ENCODE data around the gene CCDC15. TPM values are rescaled to one million over a fixed set of nuclear protein-coding genes. Genes with fewer than 3 reads are reported as not detected.
"Not testable (repeated sequence)": the region's sequence is repeated elsewhere in the genome, so short reads cannot be mapped to it uniquely, and the experiment has no call there.

CCDC15 gene
- total RNA-seq, 4 donors from 2014 or later: 0.69 to 1.7 (median 1.3) TPM

DNA sequence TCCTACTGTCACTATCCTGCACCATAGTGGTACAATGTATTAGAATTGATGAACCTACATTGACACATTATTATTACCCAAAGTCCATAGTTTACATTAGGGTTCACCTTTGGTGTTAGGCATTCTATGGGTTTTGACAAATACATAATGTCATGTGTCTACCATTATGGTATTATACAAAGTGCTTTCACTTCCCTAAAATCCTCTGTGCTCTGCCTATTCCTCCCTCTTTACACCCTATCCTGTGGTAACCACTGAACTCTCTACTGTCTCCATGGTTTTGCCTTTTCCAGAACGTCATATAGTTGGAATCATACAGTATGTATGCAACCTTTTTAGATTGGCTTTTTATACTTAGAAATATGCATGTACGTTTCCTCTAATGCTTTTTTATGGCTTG lies 51.5 kb downstream of the CCDC15 start:
- H3K36me3 ChIP-seq: peaks cover 0 to 20% of the 10 kb centered on the region in 2 donors
- ATAC-seq: no peak
- no peak overlapping the region for H3K27ac ChIP-seq
- WGBS, 2 donors (ENCODE audit: low coverage in 1 of 2): 81 to 88% methylated on average over 2 of the region's 2 CpGs
- H3K9me3 ChIP-seq: peaks cover 0 to 22% (median 0%) of the 10 kb centered on the region in 3 donors
- TF ChIP-seq POLR2AphosphoS5 (IDR thresholded peaks at IDR 0.05): no peak
- TF ChIP-seq, protein P1, sequence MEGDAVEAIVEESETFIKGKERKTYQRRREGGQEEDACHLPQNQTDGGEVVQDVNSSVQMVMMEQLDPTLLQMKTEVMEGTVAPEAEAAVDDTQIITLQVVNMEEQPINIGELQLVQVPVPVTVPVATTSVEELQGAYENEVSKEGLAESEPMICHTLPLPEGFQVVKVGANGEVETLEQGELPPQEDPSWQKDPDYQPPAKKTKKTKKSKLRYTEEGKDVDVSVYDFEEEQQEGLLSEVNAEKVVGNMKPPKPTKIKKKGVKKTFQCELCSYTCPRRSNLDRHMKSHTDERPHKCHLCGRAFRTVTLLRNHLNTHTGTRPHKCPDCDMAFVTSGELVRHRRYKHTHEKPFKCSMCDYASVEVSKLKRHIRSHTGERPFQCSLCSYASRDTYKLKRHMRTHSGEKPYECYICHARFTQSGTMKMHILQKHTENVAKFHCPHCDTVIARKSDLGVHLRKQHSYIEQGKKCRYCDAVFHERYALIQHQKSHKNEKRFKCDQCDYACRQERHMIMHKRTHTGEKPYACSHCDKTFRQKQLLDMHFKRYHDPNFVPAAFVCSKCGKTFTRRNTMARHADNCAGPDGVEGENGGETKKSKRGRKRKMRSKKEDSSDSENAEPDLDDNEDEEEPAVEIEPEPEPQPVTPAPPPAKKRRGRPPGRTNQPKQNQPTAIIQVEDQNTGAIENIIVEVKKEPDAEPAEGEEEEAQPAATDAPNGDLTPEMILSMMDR (IDR thresholded peaks at IDR 0.05): no peak
- TF ChIP-seq EP300 (IDR thresholded peaks at IDR 0.05): no peak
- TF ChIP-seq POLR2A (IDR thresholded peaks at IDR 0.05): no peak
- H3K4me3 ChIP-seq: no peak overlapping the region
- no peaks in the 10 kb centered on the region for H3K27me3 ChIP-seq
- no peaks in the 10 kb centered on the region for H3K4me1 ChIP-seq

DNA sequence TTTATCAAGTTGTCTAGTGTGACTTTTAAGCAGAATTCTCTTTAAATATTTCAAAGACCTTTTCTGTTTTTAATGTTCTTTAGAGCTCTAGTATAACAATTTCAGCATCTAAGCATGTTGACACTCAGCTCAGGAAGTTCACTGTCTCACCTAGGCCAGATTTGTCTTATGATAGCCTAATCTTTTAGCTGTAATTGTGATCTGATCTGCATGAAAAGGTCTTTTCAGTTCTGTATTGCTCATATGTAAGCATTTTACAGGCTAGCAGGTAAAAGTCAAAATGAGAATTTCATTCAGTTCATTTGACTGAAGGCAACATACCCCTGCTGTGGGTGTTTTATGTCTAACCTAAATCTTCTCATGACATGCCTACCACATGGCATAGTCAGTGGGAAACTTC lies 62.4 kb downstream of the CCDC15 start:
- Histone ChIP-seq H3K4me3 (no peak overlapping the region), H3K27me3 (no peaks in the 10 kb centered on the region), H3K4me1 (no peaks in the 10 kb centered on the region), H3K9me3 (no peaks in the 10 kb centered on the region), H3K27ac (no peak overlapping the region), H3K36me3 (no peaks in the 10 kb centered on the region)
- TF ChIP-seq POLR2AphosphoS5 (IDR thresholded peaks at IDR 0.05) (no peak), POLR2A (IDR thresholded peaks at IDR 0.05) (no peak), EP300 (IDR thresholded peaks at IDR 0.05) (no peak)
- TF ChIP-seq, protein P1 (IDR thresholded peaks at IDR 0.05): no peak
- ATAC-seq: no peak

DNA sequence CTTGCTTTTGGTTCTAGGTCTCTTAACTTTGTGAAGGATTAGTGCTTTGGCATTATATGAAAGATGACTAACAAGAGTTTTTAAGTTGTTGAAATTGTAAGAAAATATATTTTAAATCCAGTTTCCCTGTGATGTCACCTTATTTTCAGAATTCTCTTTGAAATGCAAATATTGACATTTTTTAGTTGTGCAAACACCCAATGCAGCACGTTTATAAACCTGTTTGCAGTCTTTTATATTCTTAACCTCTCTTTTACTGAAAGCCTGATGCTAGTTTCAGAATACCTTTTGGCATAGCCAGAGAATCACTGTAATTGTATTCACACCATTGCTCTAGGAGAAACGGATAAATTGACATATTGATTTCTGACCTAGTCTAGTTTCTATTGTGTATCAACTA lies 66.3 kb downstream of the CCDC15 start:
- WGBS, 2 donors (ENCODE audit: low coverage in 1 of 2): 74 to 84% methylated on average over 2 of the region's 2 CpGs
- no peaks in the 10 kb centered on the region for H3K9me3 ChIP-seq
- TF ChIP-seq EP300 (IDR thresholded peaks at IDR 0.05) (no peak), POLR2A (IDR thresholded peaks at IDR 0.05) (no peak), POLR2AphosphoS5 (IDR thresholded peaks at IDR 0.05) (no peak)
- TF ChIP-seq, protein P1 (IDR thresholded peaks at IDR 0.05): no peak
- no peaks in the 10 kb centered on the region for H3K4me1 ChIP-seq
- no peaks in the 10 kb centered on the region for H3K36me3 ChIP-seq
- no peaks in the 10 kb centered on the region for H3K27me3 ChIP-seq
- H3K4me3 ChIP-seq: no peak overlapping the region
- no peak for ATAC-seq
- H3K27ac ChIP-seq: no peak overlapping the region

DNA sequence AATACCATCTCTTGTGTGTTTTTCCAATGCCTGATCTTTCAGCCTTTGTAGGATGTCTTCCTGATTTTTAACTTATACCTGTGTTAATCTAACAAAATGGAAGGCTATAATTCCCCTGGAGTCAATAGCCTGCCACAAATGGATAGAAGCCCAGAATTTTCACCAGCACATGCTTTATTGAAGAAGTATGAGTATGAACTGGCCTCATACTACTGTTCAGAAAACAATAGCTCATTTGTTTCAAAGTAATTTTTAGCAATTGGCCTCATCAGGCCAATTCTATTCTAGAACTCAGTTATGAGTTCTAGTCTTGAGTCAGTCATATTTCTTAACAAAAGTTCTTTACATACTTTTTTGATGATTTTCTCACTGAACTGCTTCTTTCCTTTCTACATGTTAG lies 68.5 kb downstream of the CCDC15 start:
- Histone ChIP-seq H3K9me3 (no peaks in the 10 kb centered on the region), H3K4me1 (no peaks in the 10 kb centered on the region), H3K27ac (no peak overlapping the region), H3K27me3 (no peaks in the 10 kb centered on the region), H3K36me3 (no peaks in the 10 kb centered on the region), H3K4me3 (no peak overlapping the region)
- no peak for TF ChIP-seq POLR2A (IDR thresholded peaks at IDR 0.05)
- TF ChIP-seq POLR2AphosphoS5 (IDR thresholded peaks at IDR 0.05): no peak
- TF ChIP-seq, protein P1 (IDR thresholded peaks at IDR 0.05): no peak
- no peak for TF ChIP-seq EP300 (IDR thresholded peaks at IDR 0.05)
- no peak for ATAC-seq

DNA sequence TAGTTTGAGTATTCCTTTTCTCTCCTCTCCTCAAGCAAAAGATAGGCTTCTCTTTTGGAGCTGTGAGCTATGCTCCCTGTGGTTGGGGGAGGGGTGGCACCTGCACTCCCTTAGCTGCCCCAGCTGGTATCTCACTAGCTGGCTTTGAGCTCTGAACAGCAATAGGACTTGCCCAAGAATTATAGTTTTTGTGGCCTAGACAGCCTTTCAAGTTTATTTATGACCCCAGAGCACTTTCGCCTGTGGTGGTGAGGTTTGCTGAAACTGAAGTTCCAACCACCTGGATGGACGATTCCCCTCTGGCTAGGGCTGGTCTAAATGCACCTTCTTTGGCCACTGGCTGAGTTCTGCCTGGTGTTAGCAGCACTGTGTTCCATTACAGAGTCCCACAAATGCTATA lies 72.0 kb downstream of the CCDC15 start:
- ATAC-seq: no peak
- Histone ChIP-seq H3K9me3 (no peaks in the 10 kb centered on the region), H3K36me3 (no peaks in the 10 kb centered on the region), H3K4me1 (no peaks in the 10 kb centered on the region), H3K27ac (no peak overlapping the region), H3K4me3 (no peak overlapping the region), H3K27me3 (no peaks in the 10 kb centered on the region)
- WGBS, 2 donors (ENCODE audit: low coverage in 1 of 2): no CpG with 5 or more reads among the region's 2 CpGs
- no peak for TF ChIP-seq POLR2AphosphoS5 (IDR thresholded peaks at IDR 0.05)
- TF ChIP-seq EP300 (IDR thresholded peaks at IDR 0.05): no peak
- TF ChIP-seq, protein P1 (IDR thresholded peaks at IDR 0.05): no peak
- no peak for TF ChIP-seq POLR2A (IDR thresholded peaks at IDR 0.05)

DNA sequence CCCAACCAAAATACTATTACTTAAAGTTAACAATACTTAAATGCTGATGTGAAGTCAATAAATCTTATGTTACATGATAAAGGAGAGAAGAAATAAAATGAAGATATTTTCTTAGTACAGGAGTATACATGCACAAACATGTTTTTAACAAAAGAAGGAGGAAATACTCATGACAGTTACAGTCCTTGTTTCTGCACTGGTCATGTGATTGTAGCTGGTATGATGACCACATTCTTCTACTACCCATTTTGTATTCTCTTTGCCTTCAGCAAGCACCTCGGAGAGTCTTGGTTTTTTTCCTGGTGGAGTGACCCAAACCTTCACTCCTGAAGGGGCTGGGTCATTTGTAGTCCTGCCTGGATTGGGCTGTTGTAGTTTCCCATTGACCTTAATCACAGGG lies 75.4 kb downstream of the CCDC15 start:
- H3K27me3 ChIP-seq, H3K4me1 ChIP-seq, H3K9me3 ChIP-seq, H3K4me3 ChIP-seq, H3K27ac ChIP-seq, ATAC-seq, H3K36me3 ChIP-seq: not testable (repeated sequence)
- WGBS, 2 donors (ENCODE audit: low coverage in 1 of 2): 67 to 100% methylated on average over 1 of the region's 1 CpG
